C4-2B (cell line): ENCODE data around the gene LRP6.
"Not testable (repeated sequence)": the region's sequence is repeated elsewhere in the genome, so short reads cannot be mapped to it uniquely, and the experiment has no call there.

ENCODE experiments used
- ZFX ChIP-seq: fragments of 450-650 bp; IDR thresholded peaks from 2 replicates; pipeline ENCODE4 v1.6.1; 2017
- TF ChIP-seq, protein P1 (sequence below): fragments of 450-650 bp; conservative IDR thresholded peaks from 2 replicates; pipeline ENCODE4 v1.5.1; 2017; ENCODE audit warnings: mild to moderate bottlenecking

DNA sequence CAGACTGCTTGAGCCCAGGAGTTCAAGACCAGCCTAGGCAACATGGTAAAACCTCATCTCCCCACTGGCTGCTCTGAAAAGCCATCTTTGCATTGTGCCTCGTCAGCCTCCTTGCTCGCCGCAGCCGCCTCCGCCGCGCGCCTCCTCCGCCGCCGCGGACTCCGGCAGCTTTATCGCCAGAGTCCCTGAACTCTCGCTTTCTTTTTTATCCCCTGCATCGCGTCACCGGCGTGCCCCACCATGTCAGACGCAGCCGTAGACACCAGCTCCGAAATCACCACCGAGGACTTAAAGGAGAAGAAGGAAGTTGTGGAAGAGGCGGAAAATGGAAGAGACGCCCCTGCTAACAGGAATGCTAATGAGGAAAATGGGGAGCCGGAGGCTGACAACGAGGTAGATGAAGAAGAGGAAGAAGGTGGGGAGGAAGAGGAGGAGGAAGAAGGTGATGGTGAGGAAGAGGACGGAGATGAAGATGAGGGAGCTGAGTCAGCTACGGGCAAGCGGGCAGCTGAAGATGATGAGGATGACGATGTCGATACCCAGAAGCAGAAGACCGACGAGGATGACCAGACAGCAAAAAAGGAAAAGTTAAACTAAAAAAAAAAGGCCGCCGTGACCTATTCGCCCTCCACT is 155.8 kb downstream of the LRP6 start:
- TF ChIP-seq, protein P1, sequence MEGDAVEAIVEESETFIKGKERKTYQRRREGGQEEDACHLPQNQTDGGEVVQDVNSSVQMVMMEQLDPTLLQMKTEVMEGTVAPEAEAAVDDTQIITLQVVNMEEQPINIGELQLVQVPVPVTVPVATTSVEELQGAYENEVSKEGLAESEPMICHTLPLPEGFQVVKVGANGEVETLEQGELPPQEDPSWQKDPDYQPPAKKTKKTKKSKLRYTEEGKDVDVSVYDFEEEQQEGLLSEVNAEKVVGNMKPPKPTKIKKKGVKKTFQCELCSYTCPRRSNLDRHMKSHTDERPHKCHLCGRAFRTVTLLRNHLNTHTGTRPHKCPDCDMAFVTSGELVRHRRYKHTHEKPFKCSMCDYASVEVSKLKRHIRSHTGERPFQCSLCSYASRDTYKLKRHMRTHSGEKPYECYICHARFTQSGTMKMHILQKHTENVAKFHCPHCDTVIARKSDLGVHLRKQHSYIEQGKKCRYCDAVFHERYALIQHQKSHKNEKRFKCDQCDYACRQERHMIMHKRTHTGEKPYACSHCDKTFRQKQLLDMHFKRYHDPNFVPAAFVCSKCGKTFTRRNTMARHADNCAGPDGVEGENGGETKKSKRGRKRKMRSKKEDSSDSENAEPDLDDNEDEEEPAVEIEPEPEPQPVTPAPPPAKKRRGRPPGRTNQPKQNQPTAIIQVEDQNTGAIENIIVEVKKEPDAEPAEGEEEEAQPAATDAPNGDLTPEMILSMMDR, result not testable (repeated sequence)
- not testable (repeated sequence) for TF ChIP-seq ZFX
